Mesenchymal stem cell (in vitro differentiated cells and primary cell): ENCODE measurements around the gene TUB.

Experiments used
- DNase-seq: peaks from one replicate; pipeline ENCODE4 v3.0.0-alpha.2; 2013
- H2AFZ ChIP-seq: one replicate; pipeline ENCODE4 v1.6.1; 2013; ENCODE audit warnings: low read depth, mild to moderate bottlenecking, control low read depth, inconsistent platforms, low read length, moderate library complexity
- H2AK5ac ChIP-seq: 2 replicates; pipeline ENCODE4 v1.6.1; 2013; ENCODE audit warnings: low read length, moderate library complexity, mild to moderate bottlenecking, inconsistent platforms; ENCODE audit not compliant: severe bottlenecking
- H2BK120ac ChIP-seq: one replicate; pipeline ENCODE4 v1.6.1; 2013; ENCODE audit warnings: low read depth, mild to moderate bottlenecking, inconsistent platforms, low read length, moderate library complexity
- H2BK12ac ChIP-seq, 2 experiments: one replicate each; pipeline ENCODE4 v1.6.1; 2013; ENCODE audit warnings: inconsistent platforms in 2 of 2, low read length in 2 of 2, mild to moderate bottlenecking in 2 of 2, moderate library complexity in 2 of 2, control low read depth in 1 of 2
- H2BK15ac ChIP-seq: one replicate; pipeline ENCODE4 v1.6.1; 2013; ENCODE audit warnings: mild to moderate bottlenecking, low read depth, inconsistent platforms; ENCODE audit not compliant: poor library complexity, severe bottlenecking
- H2BK5ac ChIP-seq: 2 replicates; pipeline ENCODE4 v1.6.1; 2013; ENCODE audit warnings: low read depth, mild to moderate bottlenecking, low read length, control low read depth, inconsistent platforms; ENCODE audit not compliant: poor library complexity, severe bottlenecking
- H3K14ac ChIP-seq, 2 experiments: one replicate each; pipeline ENCODE4 v1.6.1; 2013; ENCODE audit warnings: inconsistent platforms in 2 of 2, low read length in 2 of 2, control low read depth in 1 of 2, mild to moderate bottlenecking in 1 of 2, moderate library complexity in 1 of 2
- H3K18ac ChIP-seq, 2 experiments: one replicate each; pipeline ENCODE4 v1.6.1; 2013; ENCODE audit warnings: inconsistent platforms in 2 of 2, low read length in 2 of 2, control low read depth in 1 of 2, low read depth in 1 of 2, mild to moderate bottlenecking in 1 of 2
- H3K23ac ChIP-seq, 2 experiments: one replicate each; pipeline ENCODE4 v1.6.1; 2013; ENCODE audit warnings: inconsistent platforms in 2 of 2, low read length in 2 of 2, mild to moderate bottlenecking in 2 of 2, moderate library complexity in 2 of 2, control low read depth in 1 of 2
- H3K27ac ChIP-seq: 2 replicates; pipeline ENCODE4 v1.5.1; 2013; ENCODE audit warnings: mild to moderate bottlenecking, moderate library complexity, low read length, control low read depth, inconsistent platforms; ENCODE audit not compliant: poor library complexity, severe bottlenecking
- H3K27me3 ChIP-seq, 2 experiments: 2 replicates each; pipeline versions ENCODE4 v1.6.1 to v1.7.0; 2013; ENCODE audit warnings: low read length in 2 of 2, mild to moderate bottlenecking in 2 of 2, moderate library complexity in 2 of 2, control low read depth in 1 of 2, inconsistent platforms in 1 of 2; ENCODE audit not compliant: control insufficient read depth in 1 of 2, insufficient read depth in 1 of 2
- H3K36me3 ChIP-seq, 2 experiments: 2 replicates each; pipeline versions ENCODE4 v1.6.1 to v1.7.0; 2013; ENCODE audit warnings: low read length in 2 of 2, control low read depth in 1 of 2, inconsistent platforms in 1 of 2, low read depth in 1 of 2, mild to moderate bottlenecking in 1 of 2; ENCODE audit not compliant: insufficient read depth in 2 of 2, control insufficient read depth in 1 of 2
- H3K4ac ChIP-seq, 2 experiments: one replicate each; pipeline ENCODE4 v1.6.1; 2013; ENCODE audit warnings: inconsistent platforms in 2 of 2, low read length in 2 of 2, mild to moderate bottlenecking in 2 of 2, moderate library complexity in 2 of 2, control low read depth in 1 of 2, low read depth in 1 of 2
- H3K4me1 ChIP-seq: 2 replicates; pipeline ENCODE4 v1.6.1; 2013; ENCODE audit warnings: low read depth, low read length, control low read depth; ENCODE audit not compliant: control insufficient read depth, insufficient read depth
- H3K4me2 ChIP-seq: 2 replicates; pipeline ENCODE4 v1.6.1; 2013; ENCODE audit warnings: low read length, mild to moderate bottlenecking, inconsistent platforms; ENCODE audit not compliant: poor library complexity, severe bottlenecking
- H3K4me3 ChIP-seq, 2 experiments: 2 replicates each; pipeline versions ENCODE4 v1.5.1 to v1.7.0; 2013; ENCODE audit warnings: low read length in 2 of 2, mild to moderate bottlenecking in 2 of 2, control low read depth in 1 of 2, low read depth in 1 of 2; ENCODE audit not compliant: insufficient read depth in 1 of 2
- H3K79me1 ChIP-seq: replicated peaks from 2 replicates; pipeline ENCODE4 v1.6.1; 2013; ENCODE audit warnings: mild to moderate bottlenecking, control low read depth, low read length, inconsistent platforms; ENCODE audit not compliant: poor library complexity, severe bottlenecking
- H3K9ac ChIP-seq: 2 replicates; pipeline ENCODE4 v1.7.0; 2013; ENCODE audit warnings: mild to moderate bottlenecking, low read length, moderate library complexity
- H3K9me3 ChIP-seq: 2 replicates; pipeline ENCODE4 v1.7.0; 2013; ENCODE audit warnings: mild to moderate bottlenecking, low read length; ENCODE audit not compliant: control insufficient read depth
- H4K8ac ChIP-seq: one replicate; pipeline ENCODE4 v1.6.1; 2013; ENCODE audit warnings: inconsistent platforms, mild to moderate bottlenecking, low read length, moderate library complexity
- H4K91ac ChIP-seq: one replicate; pipeline ENCODE4 v1.6.1; 2013; ENCODE audit warnings: mild to moderate bottlenecking, low read length, inconsistent platforms
- WGBS: methylation state at CpG from one replicate; pipeline ENCODE4 v1.1.7; 2013; ENCODE audit warnings: mixed read lengths; 5-methylcytosine and 5-hydroxymethylcytosine counted together

The TUB gene

GRCh38 chr11:8060801-8061554 is 20.0 kb upstream of the TUB start:
- Histone ChIP-seq H3K9me3 (no peaks in the 10 kb centered on the region), H2BK120ac (peak overlapping the region; percentile 13), H3K4me3 (no peak overlapping the region), H2AK5ac (no peak overlapping the region), H2BK5ac (no peak overlapping the region), H3K4ac (peak overlapping the region in 1 of 2 experiments; percentile 13), H3K23ac (no peak overlapping the region), H3K27me3 (peaks cover 0 to 7% of the 10 kb centered on the region in 2 experiments), H4K91ac (no peak overlapping the region), H4K8ac (no peak overlapping the region), H3K18ac (no peak overlapping the region), H2BK12ac (no peak overlapping the region), H2AFZ (no peak overlapping the region), H3K14ac (peak overlapping the region in 1 of 2 experiments; percentile 62), H3K4me1 (no peaks in the 10 kb centered on the region), H3K27ac (no peak overlapping the region), H3K9ac (peak overlapping the region; percentile 73), H3K36me3 (no peaks in the 10 kb centered on the region), H2BK15ac (no peak overlapping the region), H3K4me2 (no peak overlapping the region), H3K79me1 (no peaks in the 10 kb centered on the region)
- DNase-seq: no peak
- 91% methylated on average over 12 of the region's 12 CpGs for WGBS

- Histone ChIP-seq H2BK5ac (no peak overlapping the region), H4K8ac (no peak overlapping the region), H4K91ac (no peak overlapping the region), H3K14ac (peak overlapping the region in 1 of 2 experiments; percentile 36), H3K27me3 (peaks cover 0 to 14% of the 10 kb centered on the region in 2 experiments), H2BK120ac (no peak overlapping the region), H3K36me3 (no peaks in the 10 kb centered on the region), H3K18ac (no peak overlapping the region), H2BK15ac (no peak overlapping the region), H3K79me1 (no peaks in the 10 kb centered on the region), H3K23ac (no peak overlapping the region), H3K9me3 (no peaks in the 10 kb centered on the region), H3K9ac (no peak overlapping the region), H3K4me1 (no peaks in the 10 kb centered on the region), H3K27ac (no peak overlapping the region), H2BK12ac (no peak overlapping the region), H3K4me2 (no peak overlapping the region), H3K4ac (no peak overlapping the region), H3K4me3 (no peak overlapping the region), H2AK5ac (no peak overlapping the region), H2AFZ (no peak overlapping the region)
- no peak for DNase-seq
- 86% methylated on average over 22 of the region's 22 CpGs for WGBS
These were observed 19.2 kb upstream of the TUB start for GRCh38 chr11:8061555-8062428.

- H3K9me3 ChIP-seq: no peaks in the 10 kb centered on the region
- H3K4ac ChIP-seq: no peak overlapping the region
- no peaks in the 10 kb centered on the region for H3K36me3 ChIP-seq
- no peaks in the 10 kb centered on the region for H3K4me1 ChIP-seq
- H2BK12ac ChIP-seq: no peak overlapping the region
- peak overlapping the region; percentile 34 for H3K9ac ChIP-seq
- H4K8ac ChIP-seq: no peak overlapping the region
- no peak overlapping the region for H2AFZ ChIP-seq
- no peak overlapping the region for H3K18ac ChIP-seq
- H3K4me3 ChIP-seq: peak overlapping the region in 1 of 2 experiments; percentile 50
- no peak overlapping the region for H2BK15ac ChIP-seq
- no peak for DNase-seq
- no peak overlapping the region for H2AK5ac ChIP-seq
- peaks cover 0 to 22% of the 10 kb centered on the region in 2 experiments for H3K27me3 ChIP-seq
- H3K23ac ChIP-seq: no peak overlapping the region
- no peak overlapping the region for H3K27ac ChIP-seq
- H3K79me1 ChIP-seq: no peaks in the 10 kb centered on the region
- no peak overlapping the region for H2BK120ac ChIP-seq
- H2BK5ac ChIP-seq: no peak overlapping the region
- no peak overlapping the region for H4K91ac ChIP-seq
- 88% methylated on average over 12 of the region's 13 CpGs for WGBS
- no peak overlapping the region for H3K4me2 ChIP-seq
- no peak overlapping the region for H3K14ac ChIP-seq
These were observed 18.2 kb upstream of the TUB start for GRCh38 chr11:8062781-8063257.

GRCh38 chr11:8063324-8063723 is 17.7 kb upstream of the TUB start:
- 95% methylated on average over 5 of the region's 7 CpGs for WGBS
- peaks cover 4% of the 10 kb centered on the region for H3K4me1 ChIP-seq

More at GRCh38 chr11:8063324-8063723, 17.7 kb upstream of the TUB start:
- no peak overlapping the region for H3K18ac ChIP-seq
- H4K91ac ChIP-seq: no peak overlapping the region
- no peak for DNase-seq
- no peak overlapping the region for H3K4ac ChIP-seq
- no peak overlapping the region for H2BK12ac ChIP-seq
- peaks cover 0 to 22% of the 10 kb centered on the region in 2 experiments for H3K27me3 ChIP-seq
- no peak overlapping the region for H2AFZ ChIP-seq
- H3K23ac ChIP-seq: no peak overlapping the region
- no peak overlapping the region for H3K4me2 ChIP-seq
- no peak overlapping the region for H4K8ac ChIP-seq
- no peaks in the 10 kb centered on the region for H3K79me1 ChIP-seq
- no peak overlapping the region for H2BK5ac ChIP-seq
- H2AK5ac ChIP-seq: no peak overlapping the region
- no peaks in the 10 kb centered on the region for H3K36me3 ChIP-seq
- H3K9me3 ChIP-seq: no peaks in the 10 kb centered on the region
- peak overlapping the region in 1 of 2 experiments; percentile 50 for H3K4me3 ChIP-seq
- peak overlapping the region; percentile 34 for H3K9ac ChIP-seq
- H3K27ac ChIP-seq: no peak overlapping the region
- no peak overlapping the region for H2BK120ac ChIP-seq
- H3K14ac ChIP-seq: no peak overlapping the region
- H2BK15ac ChIP-seq: no peak overlapping the region
